Measurements from ENCODE around the gene DHRS4L2. TPM values are rescaled to one million over a fixed set of nuclear protein-coding genes. Genes with fewer than 3 reads are reported as not detected.
"Not testable (repeated sequence)": the region's sequence is repeated elsewhere in the genome, so short reads cannot be mapped to it uniquely, and the experiment has no call there.

DHRS4L2 gene
- total and polyA plus RNA-seq, 2 donors, result 22.4 to 39.6 TPM

DNA sequence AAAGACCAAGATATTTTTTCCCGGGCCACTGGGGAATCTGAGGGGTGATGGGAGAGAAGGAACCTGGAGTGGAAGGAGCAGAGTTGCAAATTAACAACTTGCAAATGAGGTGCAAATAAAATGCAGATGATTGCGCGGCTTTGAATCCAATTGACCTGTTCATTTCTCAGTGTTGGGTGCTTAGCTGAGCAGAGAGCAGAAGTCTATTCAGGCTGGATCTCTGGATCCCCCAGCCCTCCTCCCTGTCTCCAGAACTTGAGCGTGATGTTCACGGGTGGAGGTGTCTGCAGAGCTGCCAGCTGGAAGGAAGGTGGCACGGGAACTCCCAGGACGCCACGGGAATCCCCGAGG lies 19.6 kb upstream of the DHRS4L2 start:
- not testable (repeated sequence) for H3K4me3 ChIP-seq (ENCODE audit: low read length in 2 of 2); DNase-seq (ENCODE audit: low read depth in 6 of 9, low spot score in 9 of 9)
- WGBS, result 100% methylated on average over 1 of the region's 9 CpGs

GRCh38 chr14:23969481-23970282 lies 19.0 kb upstream of the DHRS4L2 start:
- H3K4me3 ChIP-seq (ENCODE audit: low read length in 2 of 2), result peak overlapping the region; percentile 37 to 48

More for the DNA sequence above, 19.6 kb upstream of the DHRS4L2 start:
- not testable (repeated sequence) for H3K4me1 ChIP-seq (ENCODE audit: control insufficient read depth in 2 of 2, insufficient read depth in 2 of 2, low read length in 2 of 2); H3K9me3 ChIP-seq (ENCODE audit: control insufficient read depth in 2 of 2, insufficient read depth in 1 of 2, low read length in 1 of 2); H3K27ac ChIP-seq (ENCODE audit: low read depth in 1 of 2, low read length in 1 of 2); H3K27me3 ChIP-seq (ENCODE audit: control insufficient read depth in 2 of 2, insufficient read depth in 1 of 2, low read length in 1 of 2); H3K36me3 ChIP-seq (ENCODE audit: control insufficient read depth in 2 of 2, insufficient read depth in 2 of 2, low read length in 1 of 2)

GRCh38 chr14:23970283-23970659 lies 18.5 kb upstream of the DHRS4L2 start:
- DNase-seq (ENCODE audit: low read depth in 6 of 9, low spot score in 9 of 9); H3K9me3 ChIP-seq (ENCODE audit: control insufficient read depth in 2 of 2, insufficient read depth in 1 of 2, low read length in 1 of 2); H3K27me3 ChIP-seq (ENCODE audit: control insufficient read depth in 2 of 2, insufficient read depth in 1 of 2, low read length in 1 of 2); H3K4me3 ChIP-seq (ENCODE audit: low read length in 2 of 2); H3K36me3 ChIP-seq (ENCODE audit: control insufficient read depth in 2 of 2, insufficient read depth in 2 of 2, low read length in 1 of 2); H3K27ac ChIP-seq (ENCODE audit: low read depth in 1 of 2, low read length in 1 of 2); H3K4me1 ChIP-seq (ENCODE audit: control insufficient read depth in 2 of 2, insufficient read depth in 2 of 2, low read length in 2 of 2): not testable (repeated sequence)
- 88% methylated on average over 15 of the region's 15 CpGs for WGBS

More at GRCh38 chr14:23969481-23970282, 19.0 kb upstream of the DHRS4L2 start:
- not testable (repeated sequence) for H3K9me3 ChIP-seq (ENCODE audit: control insufficient read depth in 2 of 2, insufficient read depth in 1 of 2, low read length in 1 of 2); H3K4me1 ChIP-seq (ENCODE audit: control insufficient read depth in 2 of 2, insufficient read depth in 2 of 2, low read length in 2 of 2); H3K27me3 ChIP-seq (ENCODE audit: control insufficient read depth in 2 of 2, insufficient read depth in 1 of 2, low read length in 1 of 2); H3K36me3 ChIP-seq (ENCODE audit: control insufficient read depth in 2 of 2, insufficient read depth in 2 of 2, low read length in 1 of 2)
- 11% methylated on average over 58 of the region's 61 CpGs for WGBS
- peak in 2 of 9 donors; percentile 45 to 58 for DNase-seq (ENCODE audit: low read depth in 6 of 9, low spot score in 9 of 9)
- peak overlapping the region in 1 of 2 donors; percentile 81 for H3K27ac ChIP-seq (ENCODE audit: low read depth in 1 of 2, low read length in 1 of 2)

DNA sequence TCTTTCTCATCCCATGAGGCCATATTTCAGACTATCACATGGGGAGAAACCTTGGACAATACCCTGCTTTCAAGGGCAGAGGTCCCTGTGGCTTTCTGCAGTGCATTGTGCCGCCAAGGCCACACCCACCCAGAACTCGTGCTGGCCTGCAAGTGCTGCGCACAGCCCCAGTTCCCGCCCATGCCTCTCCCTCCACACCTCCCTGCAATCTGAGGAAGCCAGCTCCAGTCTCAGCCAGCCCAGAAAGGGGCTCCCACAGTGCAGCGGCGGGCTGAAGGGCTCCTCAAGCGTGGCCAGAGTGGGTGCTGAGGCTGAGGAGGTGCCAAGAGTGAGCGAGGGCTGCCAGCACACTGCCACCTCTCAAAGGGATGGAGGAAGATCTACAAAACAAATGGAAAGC lies 15.6 kb upstream of the DHRS4L2 start:
- H3K4me3 ChIP-seq (ENCODE audit: low read length in 2 of 2); H3K9me3 ChIP-seq (ENCODE audit: control insufficient read depth in 2 of 2, insufficient read depth in 1 of 2, low read length in 1 of 2); H3K27me3 ChIP-seq (ENCODE audit: control insufficient read depth in 2 of 2, insufficient read depth in 1 of 2, low read length in 1 of 2); H3K27ac ChIP-seq (ENCODE audit: low read depth in 1 of 2, low read length in 1 of 2); DNase-seq (ENCODE audit: low read depth in 6 of 9, low spot score in 9 of 9); H3K36me3 ChIP-seq (ENCODE audit: control insufficient read depth in 2 of 2, insufficient read depth in 2 of 2, low read length in 1 of 2); H3K4me1 ChIP-seq (ENCODE audit: control insufficient read depth in 2 of 2, insufficient read depth in 2 of 2, low read length in 2 of 2): not testable (repeated sequence)
- 97% methylated on average over 8 of the region's 8 CpGs for WGBS

DNA sequence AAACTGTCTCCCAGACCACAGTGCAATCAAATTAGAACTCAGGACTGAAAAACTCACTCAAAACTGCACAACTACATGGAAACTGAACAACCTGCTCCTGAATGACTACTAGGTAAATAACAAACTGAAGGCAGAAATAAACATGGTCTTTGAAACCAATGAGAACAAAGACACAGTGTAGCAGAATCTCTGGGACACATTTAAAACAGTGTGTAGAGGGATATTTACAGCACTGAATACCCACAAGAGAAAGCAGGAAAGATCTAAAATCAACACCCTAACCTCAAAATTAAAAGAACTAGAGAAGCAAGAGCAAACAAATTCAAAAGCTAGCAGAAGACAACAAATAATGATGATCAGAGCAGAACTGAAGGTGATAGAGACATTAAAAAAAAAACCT lies 14.7 kb upstream of the DHRS4L2 start:
- H3K27ac ChIP-seq (ENCODE audit: low read depth in 1 of 2, low read length in 1 of 2); H3K4me3 ChIP-seq (ENCODE audit: low read length in 2 of 2); H3K9me3 ChIP-seq (ENCODE audit: control insufficient read depth in 2 of 2, insufficient read depth in 1 of 2, low read length in 1 of 2); DNase-seq (ENCODE audit: low read depth in 6 of 9, low spot score in 9 of 9); H3K4me1 ChIP-seq (ENCODE audit: control insufficient read depth in 2 of 2, insufficient read depth in 2 of 2, low read length in 2 of 2); H3K36me3 ChIP-seq (ENCODE audit: control insufficient read depth in 2 of 2, insufficient read depth in 2 of 2, low read length in 1 of 2); H3K27me3 ChIP-seq (ENCODE audit: control insufficient read depth in 2 of 2, insufficient read depth in 1 of 2, low read length in 1 of 2): not testable (repeated sequence)

DNA sequence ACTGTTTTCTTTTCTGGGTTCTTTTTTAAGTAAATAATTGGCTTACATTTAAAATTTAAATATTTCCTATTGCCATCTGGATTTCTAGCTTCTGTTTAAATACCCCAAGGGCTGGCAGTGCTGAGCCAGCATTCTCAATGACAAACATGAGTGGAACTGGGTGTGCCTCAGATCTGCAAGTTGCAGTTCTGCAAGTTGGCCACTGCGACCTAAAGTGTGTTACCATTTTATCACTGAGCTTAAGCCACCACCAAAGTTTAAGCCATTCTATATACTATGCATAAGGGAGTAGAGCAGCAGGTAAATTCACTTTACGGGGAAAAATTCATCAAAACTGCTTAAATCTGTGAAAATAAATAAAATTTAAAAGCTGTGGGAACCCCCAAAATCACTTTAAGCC lies 11.5 kb upstream of the DHRS4L2 start:
- WGBS, result 81% methylated on average over 2 of the region's 2 CpGs
- H3K4me3 ChIP-seq (ENCODE audit: low read length in 2 of 2); H3K27ac ChIP-seq (ENCODE audit: low read depth in 1 of 2, low read length in 1 of 2); DNase-seq (ENCODE audit: low read depth in 6 of 9, low spot score in 9 of 9); H3K4me1 ChIP-seq (ENCODE audit: control insufficient read depth in 2 of 2, insufficient read depth in 2 of 2, low read length in 2 of 2); H3K27me3 ChIP-seq (ENCODE audit: control insufficient read depth in 2 of 2, insufficient read depth in 1 of 2, low read length in 1 of 2); H3K36me3 ChIP-seq (ENCODE audit: control insufficient read depth in 2 of 2, insufficient read depth in 2 of 2, low read length in 1 of 2); H3K9me3 ChIP-seq (ENCODE audit: control insufficient read depth in 2 of 2, insufficient read depth in 1 of 2, low read length in 1 of 2): not testable (repeated sequence)

DNA sequence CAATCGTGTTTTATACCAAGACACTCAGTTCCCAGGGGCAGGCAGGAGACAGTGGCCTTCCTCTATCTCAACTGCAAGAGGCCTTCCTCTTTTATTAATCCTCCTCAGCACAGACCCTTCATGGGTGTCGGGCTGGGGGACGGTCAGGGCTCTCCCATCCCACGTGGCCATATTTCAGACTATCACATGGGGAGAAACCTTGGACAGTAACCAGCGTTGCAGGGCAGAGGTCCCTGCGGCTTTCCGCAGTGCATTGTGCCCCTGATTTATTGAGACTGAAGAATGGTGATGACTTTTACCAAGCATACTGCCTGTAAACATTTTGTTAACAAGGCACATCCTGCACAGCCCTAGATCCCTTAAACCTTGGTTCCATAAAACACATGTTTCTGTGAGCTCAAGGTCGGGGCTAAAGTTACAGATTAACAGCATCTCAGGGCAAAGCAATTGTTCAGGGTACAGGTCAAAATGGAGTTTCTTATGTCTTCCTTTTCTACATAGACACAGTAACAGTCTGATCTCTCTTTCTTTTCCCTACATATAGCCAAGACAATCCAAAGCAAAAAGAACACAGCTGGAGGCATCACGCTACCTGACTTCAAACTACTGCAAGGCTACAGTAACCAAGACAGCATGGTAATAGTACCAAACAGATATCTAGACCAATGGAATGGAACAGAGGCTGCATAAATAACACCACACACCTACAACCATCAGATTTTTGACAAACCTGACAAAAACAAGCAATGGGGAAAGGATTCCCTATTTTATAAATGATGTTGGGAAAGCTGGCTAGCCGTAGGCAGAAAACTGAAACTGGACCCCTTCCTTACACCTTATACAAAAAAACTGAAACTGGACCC lies 6.5 kb upstream of the DHRS4L2 start:
- peaks cover 14 to 21% of the 10 kb centered on the region in 2 donors for H3K4me1 ChIP-seq (ENCODE audit: control insufficient read depth in 2 of 2, insufficient read depth in 2 of 2, low read length in 2 of 2)
- H3K27me3 ChIP-seq (ENCODE audit: control insufficient read depth in 2 of 2, insufficient read depth in 1 of 2, low read length in 1 of 2); H3K36me3 ChIP-seq (ENCODE audit: control insufficient read depth in 2 of 2, insufficient read depth in 2 of 2, low read length in 1 of 2); H3K4me3 ChIP-seq (ENCODE audit: low read length in 2 of 2); DNase-seq (ENCODE audit: low read depth in 6 of 9, low spot score in 9 of 9); H3K9me3 ChIP-seq (ENCODE audit: control insufficient read depth in 2 of 2, insufficient read depth in 1 of 2, low read length in 1 of 2); H3K27ac ChIP-seq (ENCODE audit: low read depth in 1 of 2, low read length in 1 of 2): not testable (repeated sequence)
- WGBS, result 97% methylated on average over 10 of the region's 10 CpGs

GRCh38 chr14:23984891-23985602 lies 3.7 kb upstream of the DHRS4L2 start:
- Histone ChIP-seq H3K36me3 (ENCODE audit: control insufficient read depth in 2 of 2, insufficient read depth in 2 of 2, low read length in 1 of 2) (no peaks in the 10 kb centered on the region), H3K4me3 (ENCODE audit: low read length in 2 of 2) (no peak overlapping the region), H3K27me3 (ENCODE audit: control insufficient read depth in 2 of 2, insufficient read depth in 1 of 2, low read length in 1 of 2) (no peaks in the 10 kb centered on the region), H3K4me1 (ENCODE audit: control insufficient read depth in 2 of 2, insufficient read depth in 2 of 2, low read length in 2 of 2) (peaks cover 22 to 46% of the 10 kb centered on the region in 2 donors), H3K9me3 (ENCODE audit: control insufficient read depth in 2 of 2, insufficient read depth in 1 of 2, low read length in 1 of 2) (peaks cover 0 to 3% of the 10 kb centered on the region in 2 donors), H3K27ac (ENCODE audit: low read depth in 1 of 2, low read length in 1 of 2) (no peak overlapping the region)
- WGBS, result 70% methylated on average over 4 of the region's 4 CpGs
- peak in 1 of 9 donors; percentile 12 for DNase-seq (ENCODE audit: low read depth in 6 of 9, low spot score in 9 of 9)

DNA sequence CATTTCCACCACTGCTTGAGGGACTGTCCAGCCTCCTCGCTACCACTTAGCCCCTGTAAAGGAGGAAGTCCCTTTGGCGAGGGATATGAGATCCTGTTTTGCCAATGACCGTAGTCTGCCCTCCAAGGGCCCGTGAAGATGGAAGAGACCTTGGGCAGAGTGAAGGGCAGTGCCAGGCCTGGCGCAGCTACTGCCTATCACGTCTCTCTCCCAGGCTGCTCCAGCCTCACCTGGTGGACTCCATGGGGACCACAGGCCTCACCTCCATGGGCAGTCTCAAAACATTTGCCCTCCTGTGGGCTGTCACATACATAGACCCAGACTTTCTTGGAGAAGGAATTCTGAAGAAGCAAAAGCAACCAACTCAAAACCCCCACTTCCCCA lies 514 bp upstream of the DHRS4L2 start:
- H3K27me3 ChIP-seq (ENCODE audit: control insufficient read depth in 2 of 2, insufficient read depth in 1 of 2, low read length in 1 of 2); DNase-seq (ENCODE audit: low read depth in 6 of 9, low spot score in 9 of 9): not testable (repeated sequence)

More for the DNA sequence above, 514 bp upstream of the DHRS4L2 start:
- Histone ChIP-seq H3K4me1 (ENCODE audit: control insufficient read depth in 2 of 2, insufficient read depth in 2 of 2, low read length in 2 of 2) (peaks cover 22 to 47% of the 10 kb centered on the region in 2 donors), H3K4me3 (ENCODE audit: low read length in 2 of 2) (peak overlapping the region; percentile 53 to 56)
- H3K9me3 ChIP-seq (ENCODE audit: control insufficient read depth in 2 of 2, insufficient read depth in 1 of 2, low read length in 1 of 2); H3K36me3 ChIP-seq (ENCODE audit: control insufficient read depth in 2 of 2, insufficient read depth in 2 of 2, low read length in 1 of 2); H3K27ac ChIP-seq (ENCODE audit: low read depth in 1 of 2, low read length in 1 of 2): not testable (repeated sequence)
- 77% methylated on average over 6 of the region's 6 CpGs for WGBS

Data from thymus (tissue), 11 donors.